Natural killer cell (primary cell): Measurements from ENCODE around the gene APBA2. TPM values are rescaled to one million over a fixed set of nuclear protein-coding genes. Genes with fewer than 3 reads are reported as not detected.

Experiments
- ATAC-seq, 3 donors: fragments of 150-1000 bp in 2 of 3; fragments of 200-7000 bp in 1 of 3; cut with Tn5 transposase; 1 replicate in 1 of 3; 2 replicates in 2 of 3; pipeline ENCODE4 v1.10.0; 2021; ENCODE audit warnings: mild to moderate bottlenecking in 2 of 3, moderate library complexity in 2 of 3
- DNase-seq, 2 donors: peaks; one replicate each; pipeline versions ENCODE4 v3.0.0 to v3.0.0-alpha.2; 2013 to 2021; ENCODE audit warnings: mixed read lengths in 1 of 2
- H3K27ac ChIP-seq: one replicate; pipeline ENCODE4 v1.5.1; 2013; ENCODE audit warnings: mild to moderate bottlenecking, low read length
- H3K27me3 ChIP-seq: one replicate; pipeline ENCODE4 v1.6.1; 2013; ENCODE audit warnings: low read length; ENCODE audit not compliant: control insufficient read depth, insufficient read depth
- H3K36me3 ChIP-seq: one replicate; pipeline ENCODE4 v1.6.1; 2013; ENCODE audit warnings: low read length; ENCODE audit not compliant: control insufficient read depth, insufficient read depth
- H3K4me1 ChIP-seq: one replicate; pipeline ENCODE4 v1.6.1; 2013; ENCODE audit warnings: low read length; ENCODE audit not compliant: control insufficient read depth, insufficient read depth
- H3K4me3 ChIP-seq: one replicate; pipeline ENCODE4 v1.5.1; 2013; ENCODE audit warnings: low read length
- H3K9me3 ChIP-seq: one replicate; pipeline ENCODE4 v1.6.1; 2013; ENCODE audit warnings: low read length; ENCODE audit not compliant: control insufficient read depth, insufficient read depth
- H3K27ac Mint-ChIP-seq, 2 donors: one replicate each; pipeline ENCODE4 v1.8.0; 2022; ENCODE audit warnings: mild to moderate bottlenecking in 2 of 2, mixed read lengths in 2 of 2, moderate library complexity in 1 of 2
- H3K27me3 Mint-ChIP-seq, 2 donors: one replicate each; pipeline ENCODE4 v1.8.0; 2022; ENCODE audit warnings: low read depth in 2 of 2, mixed read lengths in 2 of 2
- H3K36me3 Mint-ChIP-seq: one replicate; pipeline ENCODE4 v1.8.0; 2022; ENCODE audit warnings: mixed read lengths
- H3K4me1 Mint-ChIP-seq, 2 donors: one replicate each; pipeline ENCODE4 v1.8.0; 2022; ENCODE audit warnings: mixed read lengths in 2 of 2
- H3K4me3 Mint-ChIP-seq: one replicate; pipeline ENCODE4 v1.8.0; 2022; ENCODE audit warnings: mild to moderate bottlenecking, moderate library complexity, mixed read lengths
- H3K9me3 Mint-ChIP-seq, 2 donors: one replicate each; pipeline ENCODE4 v1.8.0; 2022; ENCODE audit warnings: mixed read lengths in 2 of 2
- WGBS: methylation state at CpG from one replicate; pipeline ENCODE4 v1.1.7; 2013; ENCODE audit warnings: missing lambda C conversion rate; ENCODE audit not compliant: insufficient coverage; 5-methylcytosine and 5-hydroxymethylcytosine counted together
- intact Hi-C: fragments of 100-400 bp; cut with micrococcal nuclease; formaldehyde crosslinking; loops from one replicate; pipeline ENCODE4 v1.14.2; 2022
- total RNA-seq, 4 donors: library from RNA; stranded (reverse); fragments of 120-200 nt in 1 of 4; gene quantifications; one replicate each; pipeline versions ENCODE4 v1.2.3 to v1.2.4, GENCODE V29; 2013 to 2022
- TF ChIP-seq, protein P1 (sequence below): fragments of 200-600 bp; IDR thresholded peaks from one replicate; pipeline ENCODE4 v1.8.0; 2022; ENCODE audit warnings: antibody characterized with exemption

APBA2 gene
- total RNA-seq, 3 donors from 2014 or later (not counting 1 experiment from before 2014, with no cell fraction given): 96.4 to 119 (median 97.9) TPM

DNA sequence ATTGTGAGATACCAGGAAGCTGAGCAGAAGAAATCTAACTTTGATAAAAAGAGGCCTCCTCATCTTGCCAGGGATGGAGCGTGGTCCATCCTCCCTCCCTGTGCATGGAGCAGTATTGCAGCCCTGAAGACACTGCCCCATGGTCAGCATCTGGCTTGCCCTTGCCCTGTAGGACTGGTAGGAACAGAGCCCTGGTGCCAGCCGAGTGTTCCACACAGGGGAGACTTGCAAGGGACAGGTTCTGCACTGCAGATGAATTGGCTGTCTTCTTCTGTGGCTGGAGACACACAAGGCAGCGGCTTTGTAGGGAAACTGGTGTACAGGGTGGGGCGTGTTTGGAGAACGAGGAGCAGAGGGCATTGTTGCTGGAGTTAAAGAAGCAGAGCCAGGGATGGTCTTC, 110.5 kb downstream of the APBA2 start:
- peaks cover 71 to 75% of the 10 kb centered on the region in 2 donors for H3K4me1 Mint-ChIP-seq
- peaks cover 2% of the 10 kb centered on the region for H3K36me3 ChIP-seq
- no peak overlapping the region for H3K4me3 ChIP-seq
- H3K27me3 Mint-ChIP-seq: no peaks in the 10 kb centered on the region
- no peak for DNase-seq
- H3K36me3 Mint-ChIP-seq: no peaks in the 10 kb centered on the region
- no peaks in the 10 kb centered on the region for H3K9me3 ChIP-seq
- H3K27ac Mint-ChIP-seq: peak overlapping the region; percentile 90 to 93
- H3K4me1 ChIP-seq: peaks cover 53% of the 10 kb centered on the region
- no peaks in the 10 kb centered on the region for H3K27me3 ChIP-seq
- WGBS: 91% methylated on average over 5 of the region's 5 CpGs
- TF ChIP-seq, protein P1, sequence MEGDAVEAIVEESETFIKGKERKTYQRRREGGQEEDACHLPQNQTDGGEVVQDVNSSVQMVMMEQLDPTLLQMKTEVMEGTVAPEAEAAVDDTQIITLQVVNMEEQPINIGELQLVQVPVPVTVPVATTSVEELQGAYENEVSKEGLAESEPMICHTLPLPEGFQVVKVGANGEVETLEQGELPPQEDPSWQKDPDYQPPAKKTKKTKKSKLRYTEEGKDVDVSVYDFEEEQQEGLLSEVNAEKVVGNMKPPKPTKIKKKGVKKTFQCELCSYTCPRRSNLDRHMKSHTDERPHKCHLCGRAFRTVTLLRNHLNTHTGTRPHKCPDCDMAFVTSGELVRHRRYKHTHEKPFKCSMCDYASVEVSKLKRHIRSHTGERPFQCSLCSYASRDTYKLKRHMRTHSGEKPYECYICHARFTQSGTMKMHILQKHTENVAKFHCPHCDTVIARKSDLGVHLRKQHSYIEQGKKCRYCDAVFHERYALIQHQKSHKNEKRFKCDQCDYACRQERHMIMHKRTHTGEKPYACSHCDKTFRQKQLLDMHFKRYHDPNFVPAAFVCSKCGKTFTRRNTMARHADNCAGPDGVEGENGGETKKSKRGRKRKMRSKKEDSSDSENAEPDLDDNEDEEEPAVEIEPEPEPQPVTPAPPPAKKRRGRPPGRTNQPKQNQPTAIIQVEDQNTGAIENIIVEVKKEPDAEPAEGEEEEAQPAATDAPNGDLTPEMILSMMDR: no peak
- no peaks in the 10 kb centered on the region for H3K9me3 Mint-ChIP-seq
- peak overlapping the region; percentile 85 for H3K27ac ChIP-seq
- no peak for ATAC-seq
- H3K4me3 Mint-ChIP-seq: peak overlapping the region; percentile 9
- intact Hi-C loops: no loop called here

GRCh38 chr15:28996953-28997352, 111.2 kb downstream of the APBA2 start:
- ATAC-seq (no peak), DNase-seq (no peak)
- H3K27ac Mint-ChIP-seq: peak overlapping the region; percentile 90 to 93
- H3K9me3 Mint-ChIP-seq: no peaks in the 10 kb centered on the region
- WGBS: 95% methylated on average over 5 of the region's 5 CpGs
- no peak overlapping the region for H3K4me3 ChIP-seq
- H3K4me1 Mint-ChIP-seq: peaks cover 72 to 73% of the 10 kb centered on the region in 2 donors
- no peaks in the 10 kb centered on the region for H3K27me3 Mint-ChIP-seq
- H3K36me3 ChIP-seq: peaks cover 2% of the 10 kb centered on the region
- TF ChIP-seq, protein P1: no peak
- H3K4me1 ChIP-seq: peaks cover 50% of the 10 kb centered on the region
- H3K27ac ChIP-seq: peak overlapping the region; percentile 85
- no peaks in the 10 kb centered on the region for H3K9me3 ChIP-seq
- intact Hi-C loops: no loop called here
- H3K27me3 ChIP-seq: no peaks in the 10 kb centered on the region
- no peak overlapping the region for H3K4me3 Mint-ChIP-seq
- H3K36me3 Mint-ChIP-seq: no peaks in the 10 kb centered on the region

GRCh38 chr15:28997791-28998190, 112.0 kb downstream of the APBA2 start:
- no peaks in the 10 kb centered on the region for H3K9me3 ChIP-seq
- H3K4me3 ChIP-seq: no peak overlapping the region
- peaks cover 72 to 73% of the 10 kb centered on the region in 2 donors for H3K4me1 Mint-ChIP-seq
- peaks cover 43% of the 10 kb centered on the region for H3K4me1 ChIP-seq
- no peaks in the 10 kb centered on the region for H3K27me3 ChIP-seq
- no peak overlapping the region for H3K4me3 Mint-ChIP-seq
- no peak overlapping the region for H3K27ac ChIP-seq
- no peaks in the 10 kb centered on the region for H3K9me3 Mint-ChIP-seq
- TF ChIP-seq, protein P1: no peak
- intact Hi-C loops: no loop called here
- DNase-seq (no peak), ATAC-seq (no peak)
- no peaks in the 10 kb centered on the region for H3K36me3 Mint-ChIP-seq
- no peaks in the 10 kb centered on the region for H3K27me3 Mint-ChIP-seq
- H3K36me3 ChIP-seq: peaks cover 2% of the 10 kb centered on the region
- 90% methylated on average over 4 of the region's 4 CpGs for WGBS
- peak overlapping the region; percentile 90 to 93 for H3K27ac Mint-ChIP-seq

GRCh38 chr15:28998511-28998910, 112.7 kb downstream of the APBA2 start:
- intact Hi-C loops: no loop called here
- Histone ChIP-seq H3K4me1 (peaks cover 43% of the 10 kb centered on the region), H3K27me3 (no peaks in the 10 kb centered on the region), H3K4me3 (no peak overlapping the region), H3K36me3 (peaks cover 2% of the 10 kb centered on the region), H3K9me3 (no peaks in the 10 kb centered on the region), H3K27ac (no peak overlapping the region)
- peaks cover 72 to 73% of the 10 kb centered on the region in 2 donors for H3K4me1 Mint-ChIP-seq
- no peaks in the 10 kb centered on the region for H3K27me3 Mint-ChIP-seq
- peak overlapping the region; percentile 90 to 93 for H3K27ac Mint-ChIP-seq
- H3K9me3 Mint-ChIP-seq: no peaks in the 10 kb centered on the region
- DNase-seq (no peak), ATAC-seq (no peak)
- WGBS: 94% methylated on average over 5 of the region's 5 CpGs
- TF ChIP-seq, protein P1: no peak
- no peaks in the 10 kb centered on the region for H3K36me3 Mint-ChIP-seq
- no peak overlapping the region for H3K4me3 Mint-ChIP-seq
